Metanephros (tissue), 1 donor: ENCODE measurements around the gene ZNF550. TPM values are rescaled to one million over a fixed set of nuclear protein-coding genes. Genes with fewer than 3 reads are reported as not detected.

Experiments used
- total RNA-seq: library from RNA; depleted of rRNA; stranded (reverse); fragments of >200 nt; gene quantifications from one replicate; pipeline ENCODE4 v1.2.3, GENCODE V29; 2014

Gene ZNF550
- total RNA-seq: 14.8 TPM

GRCh38 chr19:57559404-57560025, at the start of gene ZNF550:
Gene ZNF550 (minus strand): TSS chr19:57559863. CDS start chr19:57559682, 181 bp downstream.

GRCh38 chr19:57599761-57600383, 40.2 kb upstream of the ZNF550 start, which contains the start of gene ZNF530:
Gene ZNF530 (plus strand): TSS chr19:57599885. CDS start chr19:57604346, 4,461 bp downstream.

GRCh38 chr19:57583521-57584416, 24.1 kb upstream of the ZNF550 start, which contains the start of gene ZIK1:
Gene ZIK1 (plus strand): TSS chr19:57584145. CDS start chr19:57584357, 212 bp downstream.

GRCh38 chr19:57578487-57579205, 19.0 kb upstream of the ZNF550 start, which contains the start of gene ZNF416:
Gene ZNF416 (minus strand): TSS chr19:57578911. CDS start chr19:57578704, 207 bp downstream.

GRCh38 chr19:57527136-57527881, 32.4 kb downstream of the ZNF550 start, which contains the start of gene ZNF549:
Gene ZNF549 (plus strand): TSS chr19:57527356. CDS start chr19:57527574, 218 bp downstream.

GRCh38 chr19:57499680-57500395, 59.8 kb downstream of the ZNF550 start, which contains the start of gene ZNF773:
Gene ZNF773 (plus strand): TSS chr19:57499938. CDS start chr19:57500081, 143 bp downstream.

GRCh38 chr19:57487477-57488298, 72.0 kb downstream of the ZNF550 start, which contains the start of gene ZNF419:
Gene ZNF419 (plus strand): TSS chr19:57487750. CDS start chr19:57487951, 201 bp downstream.

Other genes with a start within 250 kb of the ZNF550 start
- gene ZNF543, start 239.4 kb downstream of the ZNF550 start, total RNA-seq: 18.5 TPM
- gene ZNF304, start 208.6 kb downstream of the ZNF550 start, total RNA-seq: 13.6 TPM
- gene TRAPPC2B, start 196.3 kb downstream of the ZNF550 start, total RNA-seq: 17.0 TPM
- 5.5 TPM for gene ZNF547, start 196.3 kb downstream of the ZNF550 start, total RNA-seq
- 37.1 TPM for gene ZNF548, start 170.0 kb downstream of the ZNF550 start, total RNA-seq
- gene ZNF17, start 148.7 kb downstream of the ZNF550 start, total RNA-seq: 29.5 TPM
- 23.0 TPM for gene ZNF749, start 124.5 kb downstream of the ZNF550 start, total RNA-seq
- gene VN1R1, start 102.7 kb downstream of the ZNF550 start, total RNA-seq: 1.8 TPM
- 32.7 TPM for gene ZNF772, start 82.3 kb downstream of the ZNF550 start, total RNA-seq
- gene ZNF419, start 72.1 kb downstream of the ZNF550 start, total RNA-seq: 17.0 TPM
- 15.8 TPM for gene ZNF773, start 59.9 kb downstream of the ZNF550 start, total RNA-seq
- gene ZNF549, start 32.5 kb downstream of the ZNF550 start, total RNA-seq: 12.1 TPM
- gene ZNF416, start 19.0 kb upstream of the ZNF550 start, total RNA-seq: 6.8 TPM
- 18.9 TPM for gene ZIK1, start 24.3 kb upstream of the ZNF550 start, total RNA-seq
- gene ZNF530, start 40.0 kb upstream of the ZNF550 start, total RNA-seq: 6.2 TPM
- 30.1 TPM for gene ZNF134, start 54.4 kb upstream of the ZNF550 start, total RNA-seq
- gene ZNF211, start 73.3 kb upstream of the ZNF550 start, total RNA-seq: 25.0 TPM
- not detected for gene ZSCAN4, start 109.1 kb upstream of the ZNF550 start, total RNA-seq
- gene ZNF551, start 122.1 kb upstream of the ZNF550 start, total RNA-seq: 17.5 TPM
- gene ZNF154, start 149.3 kb upstream of the ZNF550 start, total RNA-seq: 24.1 TPM
- gene ZNF671, start 167.8 kb upstream of the ZNF550 start, total RNA-seq: 13.9 TPM
- gene ZNF776, start 187.0 kb upstream of the ZNF550 start, total RNA-seq: 47.7 TPM
- 33.7 TPM for gene ZNF586, start 209.8 kb upstream of the ZNF550 start, total RNA-seq